ENCODE results near the gene HRH1. TPM values are rescaled to one million over a fixed set of nuclear protein-coding genes. Genes with fewer than 3 reads are reported as not detected.

The HRH1 gene
- total RNA-seq, 1 donor from 2014 or later = 2.1 TPM

DNA sequence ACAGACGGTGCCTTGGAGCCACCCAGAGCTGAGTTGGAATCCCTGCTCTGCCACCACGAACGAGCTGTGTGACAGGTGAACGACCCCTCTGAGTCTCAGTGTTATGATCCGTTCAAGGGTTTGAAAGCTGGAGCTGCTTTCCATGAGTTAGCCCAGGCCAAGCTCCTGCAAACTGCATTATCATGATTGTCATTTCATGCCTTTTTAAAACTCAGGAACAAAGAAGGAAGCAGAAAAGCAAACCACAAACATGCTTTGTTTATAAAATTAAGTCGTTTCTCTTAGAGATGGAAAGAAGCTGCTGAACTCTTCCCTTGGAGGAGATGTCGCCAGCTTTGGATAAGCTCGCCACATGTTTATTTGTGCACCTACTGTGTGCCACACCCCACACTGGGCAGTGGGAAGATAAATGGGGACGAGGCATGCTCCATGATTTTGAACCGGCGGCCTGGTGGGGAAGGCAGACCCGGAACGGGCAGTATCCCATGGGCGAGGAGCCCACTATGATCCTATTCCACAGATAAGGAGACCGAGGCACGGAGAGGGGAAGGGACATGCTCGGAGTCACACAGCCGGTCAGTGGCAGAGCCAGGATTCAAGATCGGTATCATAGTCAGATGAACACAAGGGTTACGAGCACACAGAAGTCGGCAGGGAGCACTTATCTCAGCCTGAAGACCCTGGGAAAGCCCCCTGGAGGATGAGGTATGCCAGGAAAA is 15.9 kb downstream of the HRH1 start:
- FAIRE-seq = no peak
- no peaks in the 10 kb centered on the region for H3K9me3 ChIP-seq (ENCODE audit: insufficient read depth, low read depth, low read length)

DNA sequence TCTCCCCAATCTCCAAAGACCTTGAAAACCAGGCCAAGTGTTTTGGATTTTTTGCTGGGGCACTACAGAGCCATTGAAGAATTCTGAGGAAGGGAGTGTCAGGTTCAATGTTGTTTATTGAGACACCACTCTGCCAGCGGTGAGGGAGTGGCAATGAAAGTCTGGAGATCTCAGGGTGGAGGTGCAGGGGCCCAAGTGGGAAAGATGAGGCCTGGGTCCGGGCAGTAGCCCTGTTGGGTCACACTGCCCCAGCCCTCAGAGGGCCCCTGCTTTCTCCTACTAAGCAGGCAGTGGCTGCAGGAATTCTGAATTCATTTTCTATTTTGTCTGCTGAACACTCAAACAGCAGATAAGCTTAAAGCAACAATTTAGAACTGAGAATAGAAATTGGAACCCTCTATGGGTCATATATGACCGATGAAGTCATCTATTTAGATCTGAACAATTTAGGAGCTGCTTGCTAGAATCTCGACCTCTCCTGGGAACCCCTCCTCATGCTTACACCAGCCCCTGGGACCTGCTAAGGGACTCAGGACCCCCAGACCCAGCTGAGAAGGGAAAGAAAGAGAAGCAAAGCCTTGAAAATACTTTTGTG is 17.9 kb downstream of the HRH1 start:
- no peak overlapping the region for H3K4me3 ChIP-seq (ENCODE audit: insufficient read depth, low read depth, low read length)
- DNase-seq (ENCODE audit: low read depth) = no peak
- H3K4me1 ChIP-seq (ENCODE audit: insufficient read depth, low read length) = peaks cover 24% of the 10 kb centered on the region
- no peak overlapping the region for H2AFZ ChIP-seq (ENCODE audit: low read depth, low read length)
- no peaks in the 10 kb centered on the region for H3K27me3 ChIP-seq (ENCODE audit: insufficient read depth, low read length)
- no peaks in the 10 kb centered on the region for H3K9me3 Mint-ChIP-seq (ENCODE audit: unreplicated experiment)
- peaks cover 11% of the 10 kb centered on the region for H3K36me3 Mint-ChIP-seq (ENCODE audit: low read depth, unreplicated experiment)
- H3K27ac Mint-ChIP-seq (ENCODE audit: unreplicated experiment) = no peak overlapping the region
- FAIRE-seq = peak; percentile 5
- no peak overlapping the region for H3K27ac ChIP-seq (ENCODE audit: low read depth, low read length)
- H4K20me1 ChIP-seq (ENCODE audit: insufficient read depth, low read length) = peaks cover 12% of the 10 kb centered on the region
- no peak overlapping the region for H3K4me3 Mint-ChIP-seq (ENCODE audit: unreplicated experiment)
- H3K36me3 ChIP-seq (ENCODE audit: insufficient read depth, low read length) = no peaks in the 10 kb centered on the region
- no peaks in the 10 kb centered on the region for H3K9me3 ChIP-seq (ENCODE audit: insufficient read depth, low read depth, low read length)
- TF ChIP-seq EZH2 (IDR thresholded peaks at IDR 0.05; ENCODE audit: insufficient read depth, low read length) = no peak
- TF ChIP-seq, protein P1, sequence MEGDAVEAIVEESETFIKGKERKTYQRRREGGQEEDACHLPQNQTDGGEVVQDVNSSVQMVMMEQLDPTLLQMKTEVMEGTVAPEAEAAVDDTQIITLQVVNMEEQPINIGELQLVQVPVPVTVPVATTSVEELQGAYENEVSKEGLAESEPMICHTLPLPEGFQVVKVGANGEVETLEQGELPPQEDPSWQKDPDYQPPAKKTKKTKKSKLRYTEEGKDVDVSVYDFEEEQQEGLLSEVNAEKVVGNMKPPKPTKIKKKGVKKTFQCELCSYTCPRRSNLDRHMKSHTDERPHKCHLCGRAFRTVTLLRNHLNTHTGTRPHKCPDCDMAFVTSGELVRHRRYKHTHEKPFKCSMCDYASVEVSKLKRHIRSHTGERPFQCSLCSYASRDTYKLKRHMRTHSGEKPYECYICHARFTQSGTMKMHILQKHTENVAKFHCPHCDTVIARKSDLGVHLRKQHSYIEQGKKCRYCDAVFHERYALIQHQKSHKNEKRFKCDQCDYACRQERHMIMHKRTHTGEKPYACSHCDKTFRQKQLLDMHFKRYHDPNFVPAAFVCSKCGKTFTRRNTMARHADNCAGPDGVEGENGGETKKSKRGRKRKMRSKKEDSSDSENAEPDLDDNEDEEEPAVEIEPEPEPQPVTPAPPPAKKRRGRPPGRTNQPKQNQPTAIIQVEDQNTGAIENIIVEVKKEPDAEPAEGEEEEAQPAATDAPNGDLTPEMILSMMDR (IDR thresholded peaks at IDR 0.05; ENCODE audit: insufficient read depth, low read depth, low read length) = no peak
- H3K9ac ChIP-seq (ENCODE audit: low read length) = no peak overlapping the region
- H3K79me2 ChIP-seq (ENCODE audit: insufficient read depth, low read length) = peaks cover 48% of the 10 kb centered on the region
- peaks cover 33% of the 10 kb centered on the region for H3K27me3 Mint-ChIP-seq (ENCODE audit: low read depth, unreplicated experiment)
- H3K4me1 Mint-ChIP-seq (ENCODE audit: low read depth, unreplicated experiment) = peaks cover 8% of the 10 kb centered on the region
- peak overlapping the region; percentile 5 for H3K4me2 ChIP-seq (ENCODE audit: low read length)

More for the DNA sequence above, 15.9 kb downstream of the HRH1 start:
- no peaks in the 10 kb centered on the region for H3K9me3 Mint-ChIP-seq (ENCODE audit: unreplicated experiment)
- H3K4me2 ChIP-seq (ENCODE audit: low read length) = peak overlapping the region; percentile 57
- peaks cover 12% of the 10 kb centered on the region for H3K36me3 Mint-ChIP-seq (ENCODE audit: low read depth, unreplicated experiment)
- TF ChIP-seq, protein P1 (IDR thresholded peaks at IDR 0.05; ENCODE audit: insufficient read depth, low read depth, low read length) = no peak
- no peak for TF ChIP-seq EZH2 (IDR thresholded peaks at IDR 0.05; ENCODE audit: insufficient read depth, low read length)
- no peak overlapping the region for H3K4me3 Mint-ChIP-seq (ENCODE audit: unreplicated experiment)
- H3K27me3 ChIP-seq (ENCODE audit: insufficient read depth, low read length) = no peaks in the 10 kb centered on the region
- peaks cover 54% of the 10 kb centered on the region for H3K79me2 ChIP-seq (ENCODE audit: insufficient read depth, low read length)
- H4K20me1 ChIP-seq (ENCODE audit: insufficient read depth, low read length) = peaks cover 16% of the 10 kb centered on the region
- H3K4me1 Mint-ChIP-seq (ENCODE audit: low read depth, unreplicated experiment) = peaks cover 8% of the 10 kb centered on the region
- H3K27ac Mint-ChIP-seq (ENCODE audit: unreplicated experiment) = no peak overlapping the region
- peaks cover 37% of the 10 kb centered on the region for H3K27me3 Mint-ChIP-seq (ENCODE audit: low read depth, unreplicated experiment)
- H3K36me3 ChIP-seq (ENCODE audit: insufficient read depth, low read length) = no peaks in the 10 kb centered on the region
- no peak overlapping the region for H3K4me3 ChIP-seq (ENCODE audit: insufficient read depth, low read depth, low read length)
- H3K4me1 ChIP-seq (ENCODE audit: insufficient read depth, low read length) = peaks cover 27% of the 10 kb centered on the region
- no peak overlapping the region for H3K27ac ChIP-seq (ENCODE audit: low read depth, low read length)
- H2AFZ ChIP-seq (ENCODE audit: low read depth, low read length) = no peak overlapping the region
- no peak overlapping the region for H3K9ac ChIP-seq (ENCODE audit: low read length)
- peak; percentile 58 for DNase-seq (ENCODE audit: low read depth)

All from astrocyte (in vitro differentiated cells and primary cell).